Fibroblast of mammary gland (primary cell): Measurements from ENCODE around the gene ATE1.

Experiments used
- DNase-seq: peaks from one replicate; pipeline ENCODE4 v3.0.0-alpha.2; 2010; ENCODE audit warnings: low read depth
- H3K4me3 ChIP-seq: 2 replicates; pipeline ENCODE4 v1.5.1; 2011; ENCODE audit warnings: low read depth, mild to moderate bottlenecking, low read length, moderate library complexity; ENCODE audit not compliant: control insufficient read depth
- TF ChIP-seq, protein P1 (sequence below): conservative IDR thresholded peaks from 2 replicates; pipeline ENCODE4 v1.5.1; 2011; ENCODE audit warnings: low read depth, low read length, inconsistent platforms; ENCODE audit not compliant: control insufficient read depth, insufficient read depth

The ATE1 gene

GRCh38 chr10:121854809-121855445 lies 72.9 kb downstream of the ATE1 start:
- TF ChIP-seq, protein P1, sequence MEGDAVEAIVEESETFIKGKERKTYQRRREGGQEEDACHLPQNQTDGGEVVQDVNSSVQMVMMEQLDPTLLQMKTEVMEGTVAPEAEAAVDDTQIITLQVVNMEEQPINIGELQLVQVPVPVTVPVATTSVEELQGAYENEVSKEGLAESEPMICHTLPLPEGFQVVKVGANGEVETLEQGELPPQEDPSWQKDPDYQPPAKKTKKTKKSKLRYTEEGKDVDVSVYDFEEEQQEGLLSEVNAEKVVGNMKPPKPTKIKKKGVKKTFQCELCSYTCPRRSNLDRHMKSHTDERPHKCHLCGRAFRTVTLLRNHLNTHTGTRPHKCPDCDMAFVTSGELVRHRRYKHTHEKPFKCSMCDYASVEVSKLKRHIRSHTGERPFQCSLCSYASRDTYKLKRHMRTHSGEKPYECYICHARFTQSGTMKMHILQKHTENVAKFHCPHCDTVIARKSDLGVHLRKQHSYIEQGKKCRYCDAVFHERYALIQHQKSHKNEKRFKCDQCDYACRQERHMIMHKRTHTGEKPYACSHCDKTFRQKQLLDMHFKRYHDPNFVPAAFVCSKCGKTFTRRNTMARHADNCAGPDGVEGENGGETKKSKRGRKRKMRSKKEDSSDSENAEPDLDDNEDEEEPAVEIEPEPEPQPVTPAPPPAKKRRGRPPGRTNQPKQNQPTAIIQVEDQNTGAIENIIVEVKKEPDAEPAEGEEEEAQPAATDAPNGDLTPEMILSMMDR, result no peak
- no peak for DNase-seq
- H3K4me3 ChIP-seq, result no peak overlapping the region

DNA sequence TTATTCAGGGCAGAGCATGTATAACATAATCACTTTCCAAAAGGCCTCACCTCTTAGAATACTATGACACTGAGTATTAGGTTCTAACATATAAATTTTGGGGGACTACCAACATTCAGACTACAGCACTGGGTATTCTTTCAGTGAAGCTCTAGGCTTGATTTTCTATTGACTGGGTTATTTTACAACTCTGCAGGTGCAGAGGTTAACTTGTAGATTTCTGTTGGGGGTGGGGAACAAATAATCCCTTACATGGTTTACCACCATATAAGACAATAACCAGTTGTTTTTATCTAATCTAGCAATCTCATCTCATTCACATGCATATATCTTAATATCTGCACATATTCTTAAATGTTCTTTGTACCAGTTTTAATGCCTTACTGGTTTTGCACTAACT lies 73.9 kb downstream of the ATE1 start:
- H3K4me3 ChIP-seq, result no peak overlapping the region
- TF ChIP-seq, protein P1, result no peak
- no peak for DNase-seq

DNA sequence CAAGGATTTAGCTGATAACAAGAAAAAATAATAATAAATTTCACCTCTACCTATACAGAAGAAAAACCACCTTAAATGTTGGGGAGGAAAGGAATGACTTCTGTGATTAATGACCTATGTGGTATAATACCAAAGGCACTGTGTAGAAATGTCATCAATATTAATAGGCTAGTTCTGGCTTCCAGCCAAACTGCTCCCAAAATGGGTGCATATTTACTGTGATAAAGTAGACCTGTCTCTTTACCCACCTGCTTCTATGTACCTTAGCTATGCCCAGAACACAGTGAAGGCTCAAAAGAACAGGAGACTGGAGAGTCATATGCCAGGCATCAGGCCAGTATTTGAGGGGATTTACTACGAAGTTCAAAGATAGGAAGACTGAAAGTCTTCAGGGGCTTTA lies 76.0 kb downstream of the ATE1 start:
- TF ChIP-seq, protein P1, result no peak
- DNase-seq, result no peak
- H3K4me3 ChIP-seq, result no peak overlapping the region

DNA sequence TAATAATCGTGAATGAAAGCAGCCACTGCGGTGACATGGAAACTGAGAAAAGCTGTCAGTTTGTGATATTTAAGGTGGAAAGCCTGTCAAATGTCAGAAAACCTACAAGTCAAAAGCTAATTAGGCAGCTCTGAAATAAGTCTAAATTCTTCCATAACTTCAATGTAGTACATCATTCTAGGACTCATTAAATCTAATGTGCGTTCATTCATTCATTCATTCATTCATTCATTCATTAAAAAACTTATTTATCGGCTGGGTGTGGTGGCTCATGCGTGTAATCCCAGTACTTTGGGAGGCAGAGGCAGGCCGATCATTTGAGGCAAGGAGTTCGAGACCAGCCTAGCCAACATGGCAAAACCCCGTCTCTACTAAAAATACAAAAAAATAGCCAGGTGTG lies 79.7 kb downstream of the ATE1 start:
- H3K4me3 ChIP-seq, result no peak overlapping the region
- TF ChIP-seq, protein P1, result no peak
- DNase-seq, result no peak

GRCh38 chr10:121846555-121846954 lies 81.3 kb downstream of the ATE1 start:
- TF ChIP-seq, protein P1, result no peak
- no peak for DNase-seq
- H3K4me3 ChIP-seq, result no peak overlapping the region

DNA sequence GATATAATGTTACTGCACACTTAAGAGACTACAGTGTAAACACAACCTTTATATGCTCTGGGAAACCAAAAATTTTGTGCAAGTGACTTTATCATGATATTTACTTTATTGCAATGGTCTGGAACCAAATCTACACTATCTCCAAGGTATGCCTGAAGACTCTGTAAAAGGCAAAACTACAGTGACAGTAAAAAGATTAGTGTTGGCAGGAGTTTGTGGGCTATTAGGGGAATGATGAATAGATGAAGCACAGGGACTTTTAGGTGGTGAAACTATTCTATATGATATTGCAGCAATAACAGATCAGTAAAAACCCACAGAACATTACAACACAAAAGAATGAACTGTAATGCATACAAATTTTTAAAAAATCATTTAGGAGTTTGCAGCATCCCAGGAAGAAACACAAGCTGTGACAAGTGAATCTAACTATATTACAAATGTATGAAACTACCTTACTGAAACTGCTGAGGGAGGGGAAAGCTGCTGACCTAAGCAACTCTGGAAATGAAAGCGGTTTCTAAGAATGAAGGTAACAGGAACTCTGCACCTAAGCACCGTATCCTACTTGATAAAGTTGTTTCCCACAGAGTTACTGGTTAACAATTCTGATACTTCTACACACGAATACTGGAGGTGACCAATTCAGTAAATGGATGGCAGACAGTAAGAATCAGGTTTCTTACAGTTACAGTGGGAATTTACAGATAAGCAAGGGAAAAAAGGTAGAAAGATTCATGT lies 82.6 kb downstream of the ATE1 start:
- H3K4me3 ChIP-seq, result no peak overlapping the region
- TF ChIP-seq, protein P1, result no peak
- no peak for DNase-seq
